Tibial nerve (tissue), 4 donors: Measurements from ENCODE around the gene VSTM2B. TPM values are rescaled to one million over a fixed set of nuclear protein-coding genes. Genes with fewer than 3 reads are reported as not detected.

Experiments used
- DNase-seq, 2 donors: peaks; one replicate each; pipeline ENCODE4 v3.0.0-alpha.2; 2019; ENCODE audit warnings: low spot score in 2 of 2
- H3K27ac ChIP-seq, 4 donors: fragments of 200-600 bp; sonication (generic) in 3 of 4; one replicate each; pipeline ENCODE4 v1.5.1; 2017 to 2019; ENCODE audit warnings: mild to moderate bottlenecking in 1 of 4
- H3K27me3 ChIP-seq, 2 donors: fragments of 200-600 bp; sonication (generic) in 1 of 2; one replicate each; pipeline versions ENCODE4 v1.5.1 to v1.6.0; 2017 to 2019
- H3K36me3 ChIP-seq, 3 donors: fragments of 200-600 bp; sonication (generic); one replicate each; pipeline ENCODE4 v1.5.1; 2018 to 2019
- H3K4me1 ChIP-seq, 4 donors: fragments of 200-600 bp; sonication (generic) in 3 of 4; one replicate each; pipeline ENCODE4 v1.5.1; 2017 to 2019
- H3K4me3 ChIP-seq, 4 donors: fragments of 200-600 bp; sonication (generic) in 3 of 4; one replicate each; pipeline ENCODE4 v1.5.1; 2017 to 2019; ENCODE audit warnings: mild to moderate bottlenecking in 1 of 4, moderate library complexity in 1 of 4
- H3K9me3 ChIP-seq, 4 donors: fragments of 200-600 bp; sonication (generic) in 3 of 4; one replicate each; pipeline ENCODE4 v1.5.1; 2017 to 2019
- EP300 ChIP-seq, 2 donors: sonication (generic); formaldehyde crosslinking; IDR thresholded peaks; one replicate each; pipeline ENCODE4 v1.6.1; 2017; ENCODE audit warnings: antibody characterized with exemption in 2 of 2, mild to moderate bottlenecking in 1 of 2
- POLR2A ChIP-seq, 2 donors: fragments of 450-650 bp; IDR thresholded peaks; one replicate each; pipeline ENCODE4 v1.6.1; 2017; ENCODE audit warnings: antibody characterized with exemption in 2 of 2, mild to moderate bottlenecking in 2 of 2, moderate library complexity in 2 of 2
- WGBS, 2 donors: methylation state at CpG; one replicate each; pipeline ENCODE4 v1.1.5; 2018; 5-methylcytosine and 5-hydroxymethylcytosine counted together
- total RNA-seq, 4 donors: library from RNA; depleted of rRNA; stranded (reverse); fragments of >200 nt; gene quantifications; one replicate each; pipeline ENCODE4 v1.1.0, GENCODE V29; 2016
- TF ChIP-seq, protein P1 (sequence below), 5 experiments: fragments of 200-600 bp in 3 of 5; fragments of 450-650 bp in 2 of 5; sonication (generic) in 3 of 5; IDR thresholded peaks; one replicate each; pipeline ENCODE4 v1.5.1; 2016 to 2019; ENCODE audit warnings: antibody characterized with exemption in 5 of 5, mild to moderate bottlenecking in 3 of 5, moderate library complexity in 2 of 5

VSTM2B gene
- total RNA-seq, 4 donors from 2014 or later = not detected

DNA sequence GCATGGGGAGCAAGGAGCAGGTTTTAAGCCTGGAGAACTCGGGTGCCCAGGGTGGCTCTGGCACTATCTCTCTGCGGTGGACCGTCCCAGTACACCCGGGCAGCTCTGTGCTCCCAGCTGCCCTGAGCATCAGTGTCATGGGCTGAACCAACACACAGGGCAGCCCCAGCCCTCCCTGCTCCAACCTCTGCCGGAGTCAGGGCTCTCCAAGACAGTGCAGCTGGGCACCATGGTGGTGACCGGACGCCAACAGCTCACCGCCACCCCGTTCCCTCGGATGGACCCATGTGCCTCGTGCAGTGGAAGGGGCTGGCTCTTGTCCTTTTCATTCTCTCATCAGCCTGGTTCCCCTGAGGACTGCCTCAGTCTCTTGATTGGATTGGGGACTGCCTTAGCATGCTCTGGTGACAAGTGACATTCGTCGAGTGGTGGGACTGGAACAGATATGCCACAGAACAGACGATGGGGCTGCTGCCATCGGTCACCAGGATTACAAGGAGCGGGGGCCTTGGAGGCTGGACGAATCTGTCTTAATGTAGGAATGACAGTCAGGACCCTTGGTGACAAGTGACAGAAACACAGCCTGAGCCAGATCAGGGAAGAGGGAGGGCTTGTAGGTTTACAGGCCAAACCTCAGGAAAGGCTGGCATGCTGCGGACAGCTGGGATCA lies 25.7 kb upstream of the VSTM2B start:
- Histone ChIP-seq H3K27ac (no peak overlapping the region), H3K4me3 (no peak overlapping the region), H3K36me3 (no peaks in the 10 kb centered on the region), H3K9me3 (no peaks in the 10 kb centered on the region), H3K27me3 (no peaks in the 10 kb centered on the region), H3K4me1 (peaks cover 0 to 11% (median 0%) of the 10 kb centered on the region in 4 donors)
- TF ChIP-seq, protein P1, sequence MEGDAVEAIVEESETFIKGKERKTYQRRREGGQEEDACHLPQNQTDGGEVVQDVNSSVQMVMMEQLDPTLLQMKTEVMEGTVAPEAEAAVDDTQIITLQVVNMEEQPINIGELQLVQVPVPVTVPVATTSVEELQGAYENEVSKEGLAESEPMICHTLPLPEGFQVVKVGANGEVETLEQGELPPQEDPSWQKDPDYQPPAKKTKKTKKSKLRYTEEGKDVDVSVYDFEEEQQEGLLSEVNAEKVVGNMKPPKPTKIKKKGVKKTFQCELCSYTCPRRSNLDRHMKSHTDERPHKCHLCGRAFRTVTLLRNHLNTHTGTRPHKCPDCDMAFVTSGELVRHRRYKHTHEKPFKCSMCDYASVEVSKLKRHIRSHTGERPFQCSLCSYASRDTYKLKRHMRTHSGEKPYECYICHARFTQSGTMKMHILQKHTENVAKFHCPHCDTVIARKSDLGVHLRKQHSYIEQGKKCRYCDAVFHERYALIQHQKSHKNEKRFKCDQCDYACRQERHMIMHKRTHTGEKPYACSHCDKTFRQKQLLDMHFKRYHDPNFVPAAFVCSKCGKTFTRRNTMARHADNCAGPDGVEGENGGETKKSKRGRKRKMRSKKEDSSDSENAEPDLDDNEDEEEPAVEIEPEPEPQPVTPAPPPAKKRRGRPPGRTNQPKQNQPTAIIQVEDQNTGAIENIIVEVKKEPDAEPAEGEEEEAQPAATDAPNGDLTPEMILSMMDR (IDR thresholded peaks at IDR 0.05) = no peak
- no peak for TF ChIP-seq POLR2A (IDR thresholded peaks at IDR 0.05)
- no peak for TF ChIP-seq EP300 (IDR thresholded peaks at IDR 0.05)
- WGBS, 2 donors = 84 to 85% methylated on average over 16 to 18 of the region's 18 CpGs
- no peak for DNase-seq

DNA sequence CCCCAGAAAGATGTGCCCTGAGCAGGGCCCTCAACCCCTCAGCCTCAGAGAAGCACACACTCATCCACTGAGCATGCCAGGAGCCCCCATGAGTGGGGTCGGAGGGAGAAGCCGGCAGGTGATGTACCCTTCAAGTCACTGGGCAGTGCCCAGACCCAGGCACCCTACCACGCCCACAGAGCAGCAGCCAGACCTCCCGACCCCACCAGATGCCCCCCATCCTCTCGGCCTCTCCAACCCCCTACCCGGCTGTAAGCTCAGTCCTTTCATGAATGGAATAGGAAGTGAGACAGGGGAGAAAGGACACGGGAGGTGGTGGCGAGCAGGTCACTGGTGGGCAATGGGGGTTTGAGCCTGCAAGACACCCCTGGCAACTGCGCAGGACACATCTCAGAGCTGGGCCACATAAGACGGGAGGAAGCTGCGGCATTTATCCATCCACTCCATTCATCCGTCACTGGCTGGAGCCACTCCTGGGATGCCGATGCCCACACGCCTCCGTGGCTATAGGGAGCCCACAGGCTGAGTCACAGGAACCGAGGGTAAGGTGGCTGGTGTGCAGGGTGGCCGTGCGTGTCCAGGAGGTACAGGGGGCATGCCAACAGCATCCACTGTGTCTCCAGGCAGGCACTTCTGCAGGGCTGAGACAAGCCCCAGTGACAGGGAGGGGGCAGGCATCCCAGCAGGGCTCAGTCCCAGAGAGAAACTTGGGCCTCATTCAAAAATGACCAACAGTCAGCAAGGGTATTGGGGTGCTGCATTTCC lies 23.8 kb upstream of the VSTM2B start:
- H3K4me1 ChIP-seq = peaks cover 0 to 11% (median 0%) of the 10 kb centered on the region in 4 donors
- 87% methylated on average over 13 to 18 of the region's 18 CpGs for WGBS, 2 donors
- TF ChIP-seq EP300 (IDR thresholded peaks at IDR 0.05) = no peak
- TF ChIP-seq, protein P1 (IDR thresholded peaks at IDR 0.05) = no peak
- TF ChIP-seq POLR2A (IDR thresholded peaks at IDR 0.05) = no peak
- H3K27me3 ChIP-seq = no peaks in the 10 kb centered on the region
- H3K4me3 ChIP-seq = no peak overlapping the region
- H3K9me3 ChIP-seq = no peaks in the 10 kb centered on the region
- no peak overlapping the region for H3K27ac ChIP-seq
- no peaks in the 10 kb centered on the region for H3K36me3 ChIP-seq
- no peak for DNase-seq

DNA sequence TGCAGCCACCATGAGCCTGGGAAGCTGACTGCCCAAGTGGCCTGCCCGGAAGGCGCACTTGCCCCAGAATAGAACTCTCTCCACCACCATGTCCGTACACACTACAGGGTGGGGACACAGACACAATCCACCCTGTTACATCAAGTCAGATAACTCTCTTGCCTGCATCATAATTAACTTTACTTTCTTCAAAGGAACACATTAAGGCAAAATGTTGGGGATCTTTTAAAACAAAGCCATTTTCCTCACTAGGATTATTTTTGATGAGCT lies 23.3 kb upstream of the VSTM2B start:
- H3K36me3 ChIP-seq = no peaks in the 10 kb centered on the region
- H3K4me1 ChIP-seq = peaks cover 0 to 11% (median 0%) of the 10 kb centered on the region in 4 donors
- no peak for DNase-seq
- 88 to 93% methylated on average over 3 of the region's 3 CpGs for WGBS, 2 donors
- H3K27ac ChIP-seq = no peak overlapping the region
- H3K4me3 ChIP-seq = no peak overlapping the region
- no peaks in the 10 kb centered on the region for H3K9me3 ChIP-seq
- H3K27me3 ChIP-seq = no peaks in the 10 kb centered on the region
- TF ChIP-seq, protein P1 (IDR thresholded peaks at IDR 0.05) = no peak
- TF ChIP-seq POLR2A (IDR thresholded peaks at IDR 0.05) (no peak), EP300 (IDR thresholded peaks at IDR 0.05) (no peak)

DNA sequence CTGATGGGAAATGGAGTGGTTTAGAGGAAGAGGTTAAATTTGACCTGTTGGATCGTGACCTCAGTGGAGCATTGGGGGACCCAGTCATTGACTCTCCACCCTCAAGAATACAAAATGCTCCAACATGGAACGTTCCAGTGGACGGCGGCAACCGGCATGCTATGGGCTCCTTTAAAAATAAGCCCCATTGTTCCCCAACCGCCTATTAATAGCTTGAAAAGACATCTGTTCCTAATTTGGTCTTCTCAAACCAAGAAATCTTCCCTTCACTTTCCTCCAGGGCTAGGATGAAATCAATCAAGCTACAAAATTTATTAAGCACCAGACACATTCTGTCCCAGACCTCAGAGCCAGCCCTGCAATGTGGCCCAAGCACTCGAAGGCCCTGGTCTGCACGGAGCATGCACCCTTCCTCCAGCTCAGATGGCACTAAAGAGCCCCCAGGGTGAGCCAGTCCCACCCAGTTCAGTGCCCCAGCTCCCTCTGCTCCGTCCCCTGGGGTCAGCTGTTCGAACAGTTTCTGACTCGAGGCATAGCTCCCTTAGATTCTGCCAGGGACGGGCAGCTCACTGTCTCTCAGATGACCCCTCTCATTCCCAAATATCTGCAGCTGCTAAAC lies 22.5 kb upstream of the VSTM2B start:
- 25 to 33% methylated on average over 12 of the region's 12 CpGs for WGBS, 2 donors
- TF ChIP-seq, protein P1 (IDR thresholded peaks at IDR 0.05) = no peak
- TF ChIP-seq POLR2A (IDR thresholded peaks at IDR 0.05) (no peak), EP300 (IDR thresholded peaks at IDR 0.05) (no peak)
- peaks cover 0 to 11% (median 0%) of the 10 kb centered on the region in 4 donors for H3K4me1 ChIP-seq
- H3K27ac ChIP-seq = no peak overlapping the region
- H3K9me3 ChIP-seq = no peaks in the 10 kb centered on the region
- no peak for DNase-seq
- no peaks in the 10 kb centered on the region for H3K27me3 ChIP-seq
- H3K4me3 ChIP-seq = no peak overlapping the region
- no peaks in the 10 kb centered on the region for H3K36me3 ChIP-seq

DNA sequence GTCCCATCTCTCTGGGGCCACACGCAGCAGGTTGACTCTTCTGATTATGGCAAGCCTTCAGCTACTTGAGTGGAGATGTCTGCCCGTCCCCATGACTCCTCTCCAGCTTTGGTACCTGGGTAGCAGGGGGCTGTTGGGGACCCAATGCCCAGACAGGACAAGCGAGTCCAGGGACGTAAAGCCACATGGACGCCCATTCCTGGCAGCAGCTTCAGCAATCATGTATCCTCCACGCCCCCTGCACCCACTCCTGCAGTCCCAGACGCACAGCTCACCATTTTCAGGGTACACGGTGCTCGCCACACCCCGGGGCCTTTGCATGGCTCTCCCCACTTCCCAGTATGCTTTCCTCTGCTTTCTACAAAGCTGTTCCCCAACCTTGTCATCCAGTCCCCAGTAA lies 22.0 kb upstream of the VSTM2B start:
- Histone ChIP-seq H3K4me3 (no peak overlapping the region), H3K4me1 (peaks cover 0 to 11% (median 0%) of the 10 kb centered on the region in 4 donors), H3K36me3 (no peaks in the 10 kb centered on the region), H3K27me3 (no peaks in the 10 kb centered on the region), H3K9me3 (no peaks in the 10 kb centered on the region), H3K27ac (no peak overlapping the region)
- TF ChIP-seq, protein P1 (IDR thresholded peaks at IDR 0.05) = no peak
- TF ChIP-seq EP300 (IDR thresholded peaks at IDR 0.05) (no peak), POLR2A (IDR thresholded peaks at IDR 0.05) (no peak)
- 83 to 86% methylated on average over 10 of the region's 10 CpGs for WGBS, 2 donors
- no peak for DNase-seq
